ENCODE measurements around the gene ABL1.

DNA sequence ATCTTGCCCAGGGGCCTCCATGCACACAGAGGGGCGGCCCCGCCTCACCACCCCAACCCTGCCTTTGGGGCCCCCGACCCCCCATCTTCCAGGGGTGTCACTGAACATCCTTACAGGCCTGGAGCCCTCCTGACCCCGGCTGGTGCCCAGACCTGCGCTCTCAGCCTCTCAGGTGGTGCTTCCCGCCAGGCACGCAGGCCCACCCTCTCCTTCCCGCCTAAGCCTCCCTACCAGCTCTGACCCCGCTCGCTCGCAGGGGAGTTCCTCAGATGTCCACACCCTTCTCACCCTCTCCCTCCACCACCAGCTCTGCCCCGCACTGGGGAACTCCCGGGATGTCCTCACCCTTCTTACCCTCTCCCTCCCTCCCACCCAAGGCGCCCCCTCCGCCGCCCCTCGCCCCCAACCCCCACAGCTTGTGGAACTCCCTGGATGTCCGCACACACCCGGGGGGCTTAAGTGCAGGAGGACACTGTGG lies 73.9 kb downstream of the ABL1 start:
- TF ChIP-seq, protein P1, sequence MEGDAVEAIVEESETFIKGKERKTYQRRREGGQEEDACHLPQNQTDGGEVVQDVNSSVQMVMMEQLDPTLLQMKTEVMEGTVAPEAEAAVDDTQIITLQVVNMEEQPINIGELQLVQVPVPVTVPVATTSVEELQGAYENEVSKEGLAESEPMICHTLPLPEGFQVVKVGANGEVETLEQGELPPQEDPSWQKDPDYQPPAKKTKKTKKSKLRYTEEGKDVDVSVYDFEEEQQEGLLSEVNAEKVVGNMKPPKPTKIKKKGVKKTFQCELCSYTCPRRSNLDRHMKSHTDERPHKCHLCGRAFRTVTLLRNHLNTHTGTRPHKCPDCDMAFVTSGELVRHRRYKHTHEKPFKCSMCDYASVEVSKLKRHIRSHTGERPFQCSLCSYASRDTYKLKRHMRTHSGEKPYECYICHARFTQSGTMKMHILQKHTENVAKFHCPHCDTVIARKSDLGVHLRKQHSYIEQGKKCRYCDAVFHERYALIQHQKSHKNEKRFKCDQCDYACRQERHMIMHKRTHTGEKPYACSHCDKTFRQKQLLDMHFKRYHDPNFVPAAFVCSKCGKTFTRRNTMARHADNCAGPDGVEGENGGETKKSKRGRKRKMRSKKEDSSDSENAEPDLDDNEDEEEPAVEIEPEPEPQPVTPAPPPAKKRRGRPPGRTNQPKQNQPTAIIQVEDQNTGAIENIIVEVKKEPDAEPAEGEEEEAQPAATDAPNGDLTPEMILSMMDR (conservative IDR thresholded peaks at IDR 0.05) = no peak
- TF ChIP-seq ZFX (IDR thresholded peaks at IDR 0.05) = no peak

Measured in C4-2B (cell line).